ENCODE results near the gene METTL25.

The METTL25 gene

GRCh38 chr12:82480606-82481005 is 122.3 kb downstream of the METTL25 start:
- H3K9me3 Mint-ChIP-seq = peaks cover 16% of the 10 kb centered on the region
- no peak overlapping the region for H3K27ac Mint-ChIP-seq (ENCODE audit: low read depth)
- DNase-seq (ENCODE audit: low spot score in 2 of 2) (no peak), ATAC-seq (replicated peaks; ENCODE audit: extremely low read depth, poor library complexity, severe bottlenecking) (no peak)
- H3K27me3 Mint-ChIP-seq = no peaks in the 10 kb centered on the region
- no peaks in the 10 kb centered on the region for H3K36me3 Mint-ChIP-seq (ENCODE audit: insufficient read depth)
- H3K4me1 Mint-ChIP-seq = no peaks in the 10 kb centered on the region
- H3K4me3 Mint-ChIP-seq = no peak overlapping the region

- Mint-ChIP-seq H3K27ac (ENCODE audit: low read depth) (no peak overlapping the region), H3K27me3 (no peaks in the 10 kb centered on the region), H3K36me3 (ENCODE audit: insufficient read depth) (no peaks in the 10 kb centered on the region), H3K4me1 (no peaks in the 10 kb centered on the region), H3K4me3 (no peak overlapping the region), H3K9me3 (peaks cover 16% of the 10 kb centered on the region)
- DNase-seq (ENCODE audit: low spot score in 2 of 2) (no peak), ATAC-seq (replicated peaks; ENCODE audit: extremely low read depth, poor library complexity, severe bottlenecking) (no peak)
Observed at GRCh38 chr12:82481954-82482353, 123.6 kb downstream of the METTL25 start.

- DNase-seq (ENCODE audit: low spot score in 2 of 2) (no peak), ATAC-seq (replicated peaks; ENCODE audit: extremely low read depth, poor library complexity, severe bottlenecking) (no peak)
- Mint-ChIP-seq H3K9me3 (peaks cover 25% of the 10 kb centered on the region), H3K4me3 (no peak overlapping the region), H3K27ac (ENCODE audit: low read depth) (no peak overlapping the region), H3K36me3 (ENCODE audit: insufficient read depth) (no peaks in the 10 kb centered on the region), H3K4me1 (no peaks in the 10 kb centered on the region), H3K27me3 (no peaks in the 10 kb centered on the region)
Observed at GRCh38 chr12:82486524-82487235, 128.4 kb downstream of the METTL25 start.

- Mint-ChIP-seq H3K4me3 (no peak overlapping the region), H3K9me3 (peaks cover 4% of the 10 kb centered on the region), H3K27ac (ENCODE audit: low read depth) (no peak overlapping the region), H3K27me3 (no peaks in the 10 kb centered on the region), H3K4me1 (no peaks in the 10 kb centered on the region), H3K36me3 (ENCODE audit: insufficient read depth) (no peaks in the 10 kb centered on the region)
- no peak for DNase-seq (ENCODE audit: low spot score in 2 of 2)
- no peak for ATAC-seq (replicated peaks; ENCODE audit: extremely low read depth, poor library complexity, severe bottlenecking)
Observed at GRCh38 chr12:82504409-82504808, 146.1 kb downstream of the METTL25 start.

GRCh38 chr12:82505150-82505549 is 146.8 kb downstream of the METTL25 start:
- peaks cover 4% of the 10 kb centered on the region for H3K9me3 Mint-ChIP-seq
- no peak overlapping the region for H3K4me3 Mint-ChIP-seq
- no peaks in the 10 kb centered on the region for H3K4me1 Mint-ChIP-seq
- DNase-seq (ENCODE audit: low spot score in 2 of 2) (no peak), ATAC-seq (replicated peaks; ENCODE audit: extremely low read depth, poor library complexity, severe bottlenecking) (no peak)
- no peaks in the 10 kb centered on the region for H3K36me3 Mint-ChIP-seq (ENCODE audit: insufficient read depth)
- H3K27ac Mint-ChIP-seq (ENCODE audit: low read depth) = no peak overlapping the region
- H3K27me3 Mint-ChIP-seq = no peaks in the 10 kb centered on the region

GRCh38 chr12:82507686-82508085 is 149.4 kb downstream of the METTL25 start:
- ATAC-seq (replicated peaks; ENCODE audit: extremely low read depth, poor library complexity, severe bottlenecking) (no peak), DNase-seq (ENCODE audit: low spot score in 2 of 2) (no peak)
- Mint-ChIP-seq H3K36me3 (ENCODE audit: insufficient read depth) (no peaks in the 10 kb centered on the region), H3K9me3 (no peaks in the 10 kb centered on the region), H3K4me1 (no peaks in the 10 kb centered on the region), H3K27ac (ENCODE audit: low read depth) (no peak overlapping the region), H3K4me3 (no peak overlapping the region), H3K27me3 (no peaks in the 10 kb centered on the region)

- H3K9me3 Mint-ChIP-seq = no peaks in the 10 kb centered on the region
- ATAC-seq (replicated peaks; ENCODE audit: extremely low read depth, poor library complexity, severe bottlenecking) (no peak), DNase-seq (ENCODE audit: low spot score in 2 of 2) (no peak)
- no peaks in the 10 kb centered on the region for H3K4me1 Mint-ChIP-seq
- no peaks in the 10 kb centered on the region for H3K27me3 Mint-ChIP-seq
- H3K27ac Mint-ChIP-seq (ENCODE audit: low read depth) = no peak overlapping the region
- no peaks in the 10 kb centered on the region for H3K36me3 Mint-ChIP-seq (ENCODE audit: insufficient read depth)
- no peak overlapping the region for H3K4me3 Mint-ChIP-seq
Observed at GRCh38 chr12:82510386-82510785, 152.1 kb downstream of the METTL25 start.

GRCh38 chr12:82514880-82515279 is 156.6 kb downstream of the METTL25 start:
- no peaks in the 10 kb centered on the region for H3K9me3 Mint-ChIP-seq

GRCh38 chr12:82515652-82516051 is 157.3 kb downstream of the METTL25 start:
- H3K27me3 Mint-ChIP-seq = no peaks in the 10 kb centered on the region
- H3K4me1 Mint-ChIP-seq = no peaks in the 10 kb centered on the region
- DNase-seq (ENCODE audit: low spot score in 2 of 2) = no peak
- H3K4me3 Mint-ChIP-seq = no peak overlapping the region
- no peak overlapping the region for H3K27ac Mint-ChIP-seq (ENCODE audit: low read depth)
- no peaks in the 10 kb centered on the region for H3K36me3 Mint-ChIP-seq (ENCODE audit: insufficient read depth)
- no peak for ATAC-seq (replicated peaks; ENCODE audit: extremely low read depth, poor library complexity, severe bottlenecking)
- H3K9me3 Mint-ChIP-seq = no peaks in the 10 kb centered on the region

More at GRCh38 chr12:82514880-82515279, 156.6 kb downstream of the METTL25 start:
- Mint-ChIP-seq H3K27me3 (no peaks in the 10 kb centered on the region), H3K4me3 (no peak overlapping the region), H3K4me1 (no peaks in the 10 kb centered on the region), H3K36me3 (ENCODE audit: insufficient read depth) (no peaks in the 10 kb centered on the region), H3K27ac (ENCODE audit: low read depth) (no peak overlapping the region)
- DNase-seq (ENCODE audit: low spot score in 2 of 2) (no peak), ATAC-seq (replicated peaks; ENCODE audit: extremely low read depth, poor library complexity, severe bottlenecking) (no peak)

- Mint-ChIP-seq H3K4me1 (no peaks in the 10 kb centered on the region), H3K4me3 (no peak overlapping the region), H3K36me3 (ENCODE audit: insufficient read depth) (no peaks in the 10 kb centered on the region), H3K27me3 (no peaks in the 10 kb centered on the region), H3K27ac (ENCODE audit: low read depth) (no peak overlapping the region), H3K9me3 (no peaks in the 10 kb centered on the region)
- DNase-seq (ENCODE audit: low spot score in 2 of 2) = no peak
- no peak for ATAC-seq (replicated peaks; ENCODE audit: extremely low read depth, poor library complexity, severe bottlenecking)
Observed at GRCh38 chr12:82517027-82517426, 158.7 kb downstream of the METTL25 start.

- DNase-seq (ENCODE audit: low spot score in 2 of 2) (no peak), ATAC-seq (replicated peaks; ENCODE audit: extremely low read depth, poor library complexity, severe bottlenecking) (no peak)
- Mint-ChIP-seq H3K27ac (ENCODE audit: low read depth) (no peak overlapping the region), H3K9me3 (no peaks in the 10 kb centered on the region), H3K36me3 (ENCODE audit: insufficient read depth) (no peaks in the 10 kb centered on the region), H3K4me1 (no peaks in the 10 kb centered on the region), H3K27me3 (no peaks in the 10 kb centered on the region), H3K4me3 (no peak overlapping the region)
Observed at GRCh38 chr12:82517808-82518207, 159.5 kb downstream of the METTL25 start.

- Mint-ChIP-seq H3K27ac (ENCODE audit: low read depth) (no peak overlapping the region), H3K4me1 (no peaks in the 10 kb centered on the region), H3K36me3 (ENCODE audit: insufficient read depth) (no peaks in the 10 kb centered on the region), H3K9me3 (no peaks in the 10 kb centered on the region), H3K4me3 (no peak overlapping the region), H3K27me3 (peaks cover 8% of the 10 kb centered on the region)
- ATAC-seq (replicated peaks; ENCODE audit: extremely low read depth, poor library complexity, severe bottlenecking) = no peak
- DNase-seq (ENCODE audit: low spot score in 2 of 2) = no peak
Observed at GRCh38 chr12:82519510-82519909, 161.2 kb downstream of the METTL25 start.

- H3K4me3 Mint-ChIP-seq = no peak overlapping the region
- H3K9me3 Mint-ChIP-seq = no peaks in the 10 kb centered on the region
- peaks cover 10% of the 10 kb centered on the region for H3K27me3 Mint-ChIP-seq
- no peaks in the 10 kb centered on the region for H3K36me3 Mint-ChIP-seq (ENCODE audit: insufficient read depth)
- DNase-seq (ENCODE audit: low spot score in 2 of 2) = no peak
- no peak overlapping the region for H3K27ac Mint-ChIP-seq (ENCODE audit: low read depth)
- no peak for ATAC-seq (replicated peaks; ENCODE audit: extremely low read depth, poor library complexity, severe bottlenecking)
- H3K4me1 Mint-ChIP-seq = no peaks in the 10 kb centered on the region
Observed at GRCh38 chr12:82522285-82522684, 164.0 kb downstream of the METTL25 start.

Measured in central memory CD8-positive, alpha-beta T cell (primary cell).